ENCODE data around the gene SH3RF3. TPM values are rescaled to one million over a fixed set of nuclear protein-coding genes. Genes with fewer than 3 reads are reported as not detected.

The SH3RF3 gene
- total RNA-seq, 1 donor from 2014 or later: 59.5 TPM

GRCh38 chr2:109089602-109090300 lies 39.3 kb upstream of the SH3RF3 start:
- peaks cover 13% of the 10 kb centered on the region for H3K9me3 Mint-ChIP-seq (ENCODE audit: low read depth)
- H3K27ac Mint-ChIP-seq (ENCODE audit: unreplicated experiment): no peak overlapping the region
- no peak overlapping the region for H3K4me3 Mint-ChIP-seq (ENCODE audit: unreplicated experiment)
- no peak for TF ChIP-seq CTCF (IDR thresholded peaks at IDR 0.05)
- H3K4me1 Mint-ChIP-seq (ENCODE audit: low read depth): peaks cover 10% of the 10 kb centered on the region
- no peaks in the 10 kb centered on the region for H3K27me3 Mint-ChIP-seq (ENCODE audit: low read depth)
- peaks cover 2% of the 10 kb centered on the region for H3K36me3 Mint-ChIP-seq (ENCODE audit: low read depth)
- no peak for DNase-seq (ENCODE audit: low spot score)

- no peak for TF ChIP-seq CTCF (IDR thresholded peaks at IDR 0.05)
- H3K27me3 Mint-ChIP-seq (ENCODE audit: low read depth): no peaks in the 10 kb centered on the region
- peaks cover 10% of the 10 kb centered on the region for H3K4me1 Mint-ChIP-seq (ENCODE audit: low read depth)
- H3K9me3 Mint-ChIP-seq (ENCODE audit: low read depth): peaks cover 17% of the 10 kb centered on the region
- no peak overlapping the region for H3K27ac Mint-ChIP-seq (ENCODE audit: unreplicated experiment)
- H3K36me3 Mint-ChIP-seq (ENCODE audit: low read depth): peaks cover 2% of the 10 kb centered on the region
- H3K4me3 Mint-ChIP-seq (ENCODE audit: unreplicated experiment): no peak overlapping the region
- no peak for DNase-seq (ENCODE audit: low spot score)
These were observed 37.5 kb upstream of the SH3RF3 start for GRCh38 chr2:109091526-109091925.

- Mint-ChIP-seq H3K4me1 (ENCODE audit: low read depth) (peaks cover 4% of the 10 kb centered on the region), H3K9me3 (ENCODE audit: low read depth) (peaks cover 17% of the 10 kb centered on the region), H3K4me3 (ENCODE audit: unreplicated experiment) (no peak overlapping the region), H3K36me3 (ENCODE audit: low read depth) (peaks cover 2% of the 10 kb centered on the region), H3K27me3 (ENCODE audit: low read depth) (peaks cover 2% of the 10 kb centered on the region), H3K27ac (ENCODE audit: unreplicated experiment) (no peak overlapping the region)
- DNase-seq (ENCODE audit: low spot score): no peak
- no peak for TF ChIP-seq CTCF (IDR thresholded peaks at IDR 0.05)
These were observed 34.9 kb upstream of the SH3RF3 start for GRCh38 chr2:109094144-109094543.

GRCh38 chr2:109098251-109098920 lies 30.6 kb upstream of the SH3RF3 start:
- Mint-ChIP-seq H3K4me1 (ENCODE audit: low read depth) (no peaks in the 10 kb centered on the region), H3K27ac (ENCODE audit: unreplicated experiment) (no peak overlapping the region), H3K27me3 (ENCODE audit: low read depth) (peaks cover 13% of the 10 kb centered on the region), H3K36me3 (ENCODE audit: low read depth) (peaks cover 2% of the 10 kb centered on the region), H3K4me3 (ENCODE audit: unreplicated experiment) (no peak overlapping the region), H3K9me3 (ENCODE audit: low read depth) (peaks cover 15% of the 10 kb centered on the region)
- no peak for DNase-seq (ENCODE audit: low spot score)
- TF ChIP-seq CTCF (IDR thresholded peaks at IDR 0.05): no peak

- Mint-ChIP-seq H3K36me3 (ENCODE audit: low read depth) (no peaks in the 10 kb centered on the region), H3K27ac (ENCODE audit: unreplicated experiment) (no peak overlapping the region), H3K4me1 (ENCODE audit: low read depth) (no peaks in the 10 kb centered on the region), H3K27me3 (ENCODE audit: low read depth) (peaks cover 14% of the 10 kb centered on the region), H3K4me3 (ENCODE audit: unreplicated experiment) (no peak overlapping the region), H3K9me3 (ENCODE audit: low read depth) (peaks cover 11% of the 10 kb centered on the region)
- TF ChIP-seq CTCF (IDR thresholded peaks at IDR 0.05): no peak
- DNase-seq (ENCODE audit: low spot score): no peak
These were observed 30.1 kb upstream of the SH3RF3 start for GRCh38 chr2:109098921-109099273.

All from chondrocyte (in vitro differentiated cells).